OCI-LY7 (cell line): ENCODE measurements around the gene ARHGEF4.
"Not testable (repeated sequence)": the region's sequence is repeated elsewhere in the genome, so short reads cannot be mapped to it uniquely, and the experiment has no call there.

ENCODE experiments used
- EZH2phosphoT487 ChIP-seq: fragments of 200-600 bp; sonication (generic); IDR thresholded peaks from 2 replicates; pipeline ENCODE4 v1.6.1; 2018; ENCODE audit warnings: low read depth, borderline replicate concordance, mild to moderate bottlenecking, mixed run types, antibody characterized with exemption, low read length, moderate library complexity, mixed read lengths
- TF ChIP-seq, protein P1 (sequence below): fragments of 200-600 bp; sonication (generic); conservative IDR thresholded peaks from 2 replicates; pipeline ENCODE4 v1.5.1; 2014; ENCODE audit warnings: mild to moderate bottlenecking, antibody characterized with exemption, low read length, moderate library complexity, mixed read lengths

DNA sequence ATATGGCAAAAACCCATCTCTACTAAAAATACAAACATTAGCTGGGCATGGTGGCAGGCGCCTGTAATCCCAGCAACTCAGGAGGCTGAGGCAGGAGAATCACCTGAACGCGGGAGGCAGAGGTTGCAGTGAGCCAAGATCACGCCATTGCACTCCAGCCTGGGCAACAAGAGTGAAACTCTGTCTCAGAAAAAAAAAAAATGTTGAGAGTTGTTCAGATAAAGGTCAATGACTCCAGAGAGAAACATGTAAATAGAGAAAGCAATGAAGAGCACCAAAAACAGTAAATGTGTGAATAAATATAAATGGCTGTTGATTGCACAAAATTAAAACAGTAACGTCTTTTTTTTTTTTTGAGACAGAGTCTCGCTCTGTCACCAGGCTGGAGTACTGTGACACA is 243.2 kb downstream of the ARHGEF4 start:
- TF ChIP-seq, protein P1, sequence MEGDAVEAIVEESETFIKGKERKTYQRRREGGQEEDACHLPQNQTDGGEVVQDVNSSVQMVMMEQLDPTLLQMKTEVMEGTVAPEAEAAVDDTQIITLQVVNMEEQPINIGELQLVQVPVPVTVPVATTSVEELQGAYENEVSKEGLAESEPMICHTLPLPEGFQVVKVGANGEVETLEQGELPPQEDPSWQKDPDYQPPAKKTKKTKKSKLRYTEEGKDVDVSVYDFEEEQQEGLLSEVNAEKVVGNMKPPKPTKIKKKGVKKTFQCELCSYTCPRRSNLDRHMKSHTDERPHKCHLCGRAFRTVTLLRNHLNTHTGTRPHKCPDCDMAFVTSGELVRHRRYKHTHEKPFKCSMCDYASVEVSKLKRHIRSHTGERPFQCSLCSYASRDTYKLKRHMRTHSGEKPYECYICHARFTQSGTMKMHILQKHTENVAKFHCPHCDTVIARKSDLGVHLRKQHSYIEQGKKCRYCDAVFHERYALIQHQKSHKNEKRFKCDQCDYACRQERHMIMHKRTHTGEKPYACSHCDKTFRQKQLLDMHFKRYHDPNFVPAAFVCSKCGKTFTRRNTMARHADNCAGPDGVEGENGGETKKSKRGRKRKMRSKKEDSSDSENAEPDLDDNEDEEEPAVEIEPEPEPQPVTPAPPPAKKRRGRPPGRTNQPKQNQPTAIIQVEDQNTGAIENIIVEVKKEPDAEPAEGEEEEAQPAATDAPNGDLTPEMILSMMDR, result not testable (repeated sequence)
- TF ChIP-seq EZH2phosphoT487, result not testable (repeated sequence)
